Spleen (tissue), 7 donors: ENCODE measurements around the gene CDH15.

Experiments
- CTCF ChIP-seq, 11 experiments: fragments of 200-600 bp in 7 of 11; fragments of 450-650 bp in 4 of 11; sonication (generic) in 4 of 11; IDR thresholded peaks in 8 of 11; conservative IDR thresholded peaks in 3 of 11; 1 replicate in 7 of 11; 2 replicates in 4 of 11; pipeline versions ENCODE4 v1.4.0 to v1.8.0; 2016 to 2021; ENCODE audit warnings: antibody characterized with exemption in 11 of 11, inconsistent platforms in 4 of 11, mild to moderate bottlenecking in 1 of 11
- POLR2A ChIP-seq, 3 donors: fragments of 450-650 bp; IDR thresholded peaks; one replicate each; pipeline ENCODE4 v1.5.1; 2017; ENCODE audit warnings: antibody characterized with exemption in 3 of 3, mild to moderate bottlenecking in 1 of 3
- POLR2AphosphoS5 ChIP-seq, 3 donors: sonication (generic); formaldehyde crosslinking; IDR thresholded peaks; one replicate each; pipeline ENCODE4 v1.5.1; 2017; ENCODE audit warnings: antibody characterized with exemption in 3 of 3
- donor health status: DM: no; HTN: no; CAD: no; lungs with moderate emphysema.
- donor health status: DM: no; HTN: no; CAD: no.
- donor health status: DM: no; HTN: no; CAD: no.

GRCh38 chr16:89132194-89133005 is 39.1 kb upstream of the CDH15 start:
- TF ChIP-seq CTCF (IDR thresholded peaks at IDR 0.05 in 8 of 11, conservative IDR thresholded peaks at IDR 0.05 in 3 of 11), result no peak
- no peak for TF ChIP-seq POLR2A (IDR thresholded peaks at IDR 0.05)
- no peak for TF ChIP-seq POLR2AphosphoS5 (IDR thresholded peaks at IDR 0.05)
